Measurements from ENCODE around the gene FIGNL1. TPM values are rescaled to one million over a fixed set of nuclear protein-coding genes. Genes with fewer than 3 reads are reported as not detected.
"Not testable (repeated sequence)": the region's sequence is repeated elsewhere in the genome, so short reads cannot be mapped to it uniquely, and the experiment has no call there.

Gene FIGNL1
- total RNA-seq, 2 experiments from 2014 or later = 46.8 to 47.2 TPM

- ATAC-seq (no peak), DNase-seq (no peak)
- Mint-ChIP-seq H3K27me3 (no peaks in the 10 kb centered on the region), H3K4me3 (no peak overlapping the region), H3K4me1 (ENCODE audit: low read depth) (no peaks in the 10 kb centered on the region), H3K27ac (no peak overlapping the region), H3K9me3 (no peaks in the 10 kb centered on the region), H3K36me3 (ENCODE audit: low read depth) (no peaks in the 10 kb centered on the region)
- no peak for TF ChIP-seq CTCF (IDR thresholded peaks at IDR 0.05)
- intact Hi-C loops (cut with micrococcal nuclease) = loop anchor here (10.0 kb wide), 1 partner anchor 683 kb away; no protein-coding TSS in a partner anchor
- POLR2A ChIA-PET = no interaction called here
- CTCF ChIA-PET = interaction anchor here (1.5 kb wide), 1 partner anchor 369 kb away, joined by 5 read pairs; the partner anchor contains the start of gene ZPBP
Measured at GRCh38 chr7:50461695-50462094, 11.5 kb upstream of the FIGNL1 start.

GRCh38 chr7:50459183-50459582, 9.0 kb upstream of the FIGNL1 start:
- H3K4me1 Mint-ChIP-seq (ENCODE audit: low read depth); DNase-seq; H3K36me3 Mint-ChIP-seq (ENCODE audit: low read depth); H3K9me3 Mint-ChIP-seq; intact Hi-C loops (cut with micrococcal nuclease); CTCF ChIA-PET; H3K4me3 Mint-ChIP-seq; H3K27ac Mint-ChIP-seq; H3K27me3 Mint-ChIP-seq; ATAC-seq; POLR2A ChIA-PET: not testable (repeated sequence)

- H3K36me3 Mint-ChIP-seq (ENCODE audit: low read depth); H3K4me1 Mint-ChIP-seq (ENCODE audit: low read depth); intact Hi-C loops (cut with micrococcal nuclease); POLR2A ChIA-PET; CTCF ChIA-PET; H3K9me3 Mint-ChIP-seq; H3K27ac Mint-ChIP-seq; ATAC-seq; H3K4me3 Mint-ChIP-seq; DNase-seq; H3K27me3 Mint-ChIP-seq: not testable (repeated sequence)
Measured at GRCh38 chr7:50458651-50459050, 8.5 kb upstream of the FIGNL1 start.

- H3K27ac Mint-ChIP-seq = no peak overlapping the region
- intact Hi-C loops (cut with micrococcal nuclease) = no loop called here
- no peak overlapping the region for H3K4me3 Mint-ChIP-seq
- ChIA-PET POLR2A (interaction anchor here (1.1 to 1.8 kb wide), 2 partner anchors 10 to 11 kb away, joined by 3 to 6 read pairs; no protein-coding TSS in a partner anchor), CTCF (interaction anchor here (0.8 to 4.2 kb wide), 2 partner anchors 11 kb away, joined by 5 to 30 read pairs; no protein-coding TSS in a partner anchor)
- H3K4me1 Mint-ChIP-seq (ENCODE audit: low read depth) = no peaks in the 10 kb centered on the region
- DNase-seq (no peak), ATAC-seq (no peak)
- no peaks in the 10 kb centered on the region for H3K27me3 Mint-ChIP-seq
- H3K36me3 Mint-ChIP-seq (ENCODE audit: low read depth) = no peaks in the 10 kb centered on the region
- no peaks in the 10 kb centered on the region for H3K9me3 Mint-ChIP-seq
- TF ChIP-seq CTCF (IDR thresholded peaks at IDR 0.05) = no peak
Measured at GRCh38 chr7:50456371-50457123, 6.4 kb upstream of the FIGNL1 start.

GRCh38 chr7:50455658-50456057, 5.5 kb upstream of the FIGNL1 start:
- Mint-ChIP-seq H3K9me3 (no peaks in the 10 kb centered on the region), H3K27ac (no peak overlapping the region), H3K4me1 (ENCODE audit: low read depth) (peaks cover 5% of the 10 kb centered on the region), H3K36me3 (ENCODE audit: low read depth) (no peaks in the 10 kb centered on the region), H3K27me3 (no peaks in the 10 kb centered on the region), H3K4me3 (no peak overlapping the region)
- no peak for DNase-seq
- intact Hi-C loops (cut with micrococcal nuclease) = no loop called here
- CTCF ChIA-PET = interaction anchor here (4.2 kb wide), 1 partner anchor 12 kb away, joined by 30 read pairs; no protein-coding TSS in a partner anchor
- POLR2A ChIA-PET = interaction anchor here (1.1 to 1.8 kb wide), 2 partner anchors 10 to 12 kb away, joined by 3 to 6 read pairs; no protein-coding TSS in a partner anchor
- no peak for TF ChIP-seq CTCF (IDR thresholded peaks at IDR 0.05)
- ATAC-seq = no peak

- Mint-ChIP-seq H3K27me3 (no peaks in the 10 kb centered on the region), H3K4me1 (ENCODE audit: low read depth) (peaks cover 5% of the 10 kb centered on the region), H3K36me3 (ENCODE audit: low read depth) (no peaks in the 10 kb centered on the region), H3K4me3 (no peak overlapping the region), H3K9me3 (no peaks in the 10 kb centered on the region), H3K27ac (no peak overlapping the region)
- DNase-seq (no peak), ATAC-seq (no peak)
- intact Hi-C loops (cut with micrococcal nuclease) = no loop called here
- POLR2A ChIA-PET = interaction anchor here (1.1 to 1.8 kb wide), 2 partner anchors 9 to 13 kb away, joined by 3 to 6 read pairs; no protein-coding TSS in a partner anchor
- no peak for TF ChIP-seq CTCF (IDR thresholded peaks at IDR 0.05)
- CTCF ChIA-PET = interaction anchor here (4.2 kb wide), 1 partner anchor 13 kb away, joined by 30 read pairs; no protein-coding TSS in a partner anchor
Measured at GRCh38 chr7:50454968-50455367, 4.8 kb upstream of the FIGNL1 start.
